Stimulated activated CD4-positive, alpha-beta T cell treated with anti-CD3 and anti-CD28 coated beads, Interleukin-2, amount 100 ng/mL, for 24 hours (primary cell): ENCODE data around the gene ODC1.

ENCODE experiments used
- DNase-seq, 2 donors: peaks; one replicate each; pipeline ENCODE4 v3.0.0-alpha.2; 2020

The ODC1 gene

DNA sequence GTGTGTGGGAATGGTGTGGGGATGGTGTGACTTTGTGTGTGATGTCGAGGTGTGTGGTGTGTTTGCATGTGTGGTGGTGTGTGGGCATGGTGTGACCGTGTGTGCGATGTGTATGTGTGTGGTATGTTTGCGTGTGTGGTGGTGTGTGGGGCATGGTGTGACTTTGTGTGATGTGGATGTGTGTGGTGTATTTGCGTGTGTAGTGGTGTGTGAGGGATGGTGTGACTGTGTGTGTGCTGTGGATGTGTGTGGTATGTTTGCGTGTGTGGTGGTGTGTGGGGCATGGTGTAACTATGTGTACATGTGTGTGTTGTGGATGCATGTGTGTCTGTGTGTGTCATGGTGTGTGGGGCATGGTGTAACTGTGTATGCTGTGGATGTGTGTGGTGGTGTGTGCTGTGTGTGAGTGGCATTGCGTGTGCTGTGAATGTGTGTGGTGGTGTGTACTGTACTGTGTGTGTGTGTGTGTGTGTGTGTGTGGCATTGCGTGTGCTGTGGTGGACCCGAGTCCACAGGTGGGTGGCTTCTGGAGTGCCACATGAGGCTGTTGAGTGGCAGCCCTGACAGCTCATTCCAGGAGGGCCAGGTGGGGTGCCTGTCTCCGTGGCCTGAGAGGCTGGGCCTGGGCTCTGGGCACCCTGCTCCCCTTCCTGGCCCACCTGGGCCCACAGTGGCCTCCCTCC, 14.7 kb downstream of the ODC1 start:
- no peak for DNase-seq

GRCh38 chr2:10432311-10433181, 15.6 kb downstream of the ODC1 start:
- DNase-seq = peak in 1 of 2 donors; percentile 45

DNA sequence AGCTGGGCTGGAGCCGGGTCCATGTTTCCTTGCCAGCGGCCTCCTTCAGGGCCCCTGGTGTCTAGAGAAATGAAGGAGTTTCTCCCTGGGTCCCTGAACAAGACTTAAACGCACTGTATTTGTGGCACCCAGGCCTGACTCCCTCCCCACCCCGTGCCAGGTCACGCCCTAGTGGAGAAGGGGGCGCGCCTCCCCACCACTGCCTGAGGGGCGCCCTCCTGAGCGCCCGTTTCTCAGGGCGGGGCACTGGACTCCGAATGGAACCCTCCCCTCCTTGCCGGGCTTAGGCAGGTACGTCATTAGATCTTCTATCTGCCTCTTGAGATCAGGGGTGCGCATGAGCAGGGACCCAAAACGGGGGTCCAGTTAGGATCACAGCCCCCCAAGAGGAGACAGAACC, 16.3 kb downstream of the ODC1 start:
- no peak for DNase-seq

DNA sequence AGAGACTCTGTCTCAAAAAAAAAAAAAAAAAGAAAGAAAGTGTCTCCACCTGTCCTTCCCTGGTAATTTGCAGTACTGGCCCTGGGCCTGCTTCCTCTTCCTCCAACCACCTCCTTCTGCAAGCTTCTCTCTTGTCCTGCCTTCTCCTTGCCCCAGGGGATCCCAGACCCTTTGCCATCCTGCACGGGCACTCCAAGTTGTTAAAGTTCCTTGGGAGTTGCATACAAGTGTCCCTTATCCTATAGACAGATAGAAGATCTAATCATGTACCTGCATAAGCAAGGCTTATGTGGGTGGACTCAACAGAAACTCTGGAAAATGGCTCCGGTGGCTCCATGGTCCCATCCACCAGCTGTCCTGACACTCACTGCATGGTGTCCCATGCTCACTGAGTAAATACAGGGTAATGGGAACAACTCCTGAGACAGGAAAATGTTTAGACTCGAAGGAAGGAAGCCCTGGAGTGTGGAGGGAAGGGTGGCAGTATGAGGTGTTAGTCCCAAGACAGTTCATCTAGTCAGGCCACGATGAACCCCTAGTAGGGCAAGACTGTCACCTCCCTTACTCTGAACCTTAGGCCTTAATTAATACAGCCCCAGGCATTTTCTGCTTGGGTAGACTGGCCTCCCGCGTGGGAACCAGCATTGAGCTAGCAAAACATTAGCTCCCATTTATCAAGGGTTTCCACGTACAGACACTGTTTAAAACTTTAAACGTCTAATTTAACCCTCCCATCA, 17.1 kb downstream of the ODC1 start:
- no peak for DNase-seq

- DNase-seq = no peak
Observed at GRCh38 chr2:10428924-10429323, 19.2 kb downstream of the ODC1 start.

GRCh38 chr2:10428355-10428754, 19.8 kb downstream of the ODC1 start:
- no peak for DNase-seq

GRCh38 chr2:10427618-10427949, 20.5 kb downstream of the ODC1 start:
- no peak for DNase-seq

DNA sequence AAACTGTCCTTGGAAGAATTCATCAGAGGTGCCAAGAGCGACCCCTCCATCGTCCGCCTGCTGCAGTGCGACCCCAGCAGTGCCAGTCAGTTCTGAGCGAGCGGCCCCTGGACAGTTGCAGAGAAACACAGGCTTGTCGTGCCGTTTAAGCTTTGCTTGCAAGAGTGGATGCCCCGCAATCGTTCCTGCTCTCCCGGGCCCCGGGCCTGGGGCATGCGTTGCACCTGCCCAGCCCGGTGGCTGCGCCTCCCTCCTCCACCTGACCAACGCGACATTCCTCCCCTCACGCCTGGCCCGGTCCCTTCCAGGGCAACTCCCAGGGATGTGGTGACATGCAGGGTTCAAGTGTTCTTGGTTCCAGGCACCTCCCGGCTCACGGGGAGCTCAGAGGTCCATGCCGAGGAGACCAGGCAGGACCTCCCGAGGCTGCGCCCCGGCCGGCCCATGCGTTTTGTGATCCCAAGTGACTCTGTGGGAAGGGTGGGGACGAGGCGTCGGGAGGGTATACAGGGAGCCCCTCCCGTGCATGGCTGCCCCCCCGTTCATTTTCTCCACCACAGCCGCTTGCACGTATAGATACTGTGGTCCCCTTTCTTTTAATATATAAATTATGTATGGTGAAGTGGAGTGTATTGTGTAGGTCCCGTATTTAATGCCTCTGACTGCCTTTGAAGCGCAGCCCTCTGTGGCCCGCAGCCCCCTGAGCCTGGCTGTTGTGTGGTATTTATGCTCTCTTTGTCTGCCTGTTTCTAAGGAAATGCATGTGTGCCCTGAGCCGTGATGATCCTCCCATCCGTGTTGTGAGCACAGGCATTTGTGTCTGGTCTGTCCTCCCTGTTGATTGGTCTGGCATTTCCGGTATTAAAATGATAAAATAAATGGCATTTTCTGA, 21.2 kb downstream of the ODC1 start:
- no peak for DNase-seq

- no peak for DNase-seq
Observed at GRCh38 chr2:10425699-10426098, 22.4 kb downstream of the ODC1 start.

- DNase-seq = no peak
Observed at GRCh38 chr2:10424916-10425505, 23.1 kb downstream of the ODC1 start.

- no peak for DNase-seq
Observed at GRCh38 chr2:10424051-10424450, 24.1 kb downstream of the ODC1 start.

- no peak for DNase-seq
Observed at GRCh38 chr2:10423400-10423774, 24.7 kb downstream of the ODC1 start.

DNA sequence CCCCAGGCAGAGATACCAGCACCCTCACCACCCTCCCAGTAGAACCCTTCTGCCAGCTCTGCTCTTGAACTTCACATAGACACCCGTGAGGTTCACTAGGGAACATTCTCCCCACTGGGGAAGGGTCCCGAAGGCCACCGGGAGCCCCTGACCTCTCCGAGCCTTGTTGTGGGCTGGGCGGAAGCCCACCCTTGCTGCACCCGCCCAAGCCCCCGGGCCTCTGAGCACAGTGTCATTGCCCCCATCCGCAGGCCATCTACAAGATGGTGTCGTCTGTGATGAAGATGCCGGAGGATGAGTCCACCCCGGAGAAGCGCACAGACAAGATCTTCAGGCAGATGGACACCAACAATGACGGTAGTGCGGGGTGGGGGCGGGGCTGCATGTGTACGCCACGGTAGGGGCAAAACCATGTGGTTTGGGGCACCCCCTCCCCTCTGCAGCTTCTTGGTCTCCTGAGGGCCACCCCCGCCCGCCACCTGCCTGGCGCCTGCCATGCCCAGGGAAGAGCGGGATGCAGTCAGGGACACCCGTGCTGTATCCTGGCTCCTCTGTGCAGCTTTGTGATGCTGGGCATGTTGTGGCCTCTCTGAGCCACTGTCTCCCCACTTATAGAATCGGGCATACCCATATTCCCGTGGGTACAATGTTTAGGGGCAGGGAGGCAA, 25.3 kb downstream of the ODC1 start:
- DNase-seq = no peak

DNA sequence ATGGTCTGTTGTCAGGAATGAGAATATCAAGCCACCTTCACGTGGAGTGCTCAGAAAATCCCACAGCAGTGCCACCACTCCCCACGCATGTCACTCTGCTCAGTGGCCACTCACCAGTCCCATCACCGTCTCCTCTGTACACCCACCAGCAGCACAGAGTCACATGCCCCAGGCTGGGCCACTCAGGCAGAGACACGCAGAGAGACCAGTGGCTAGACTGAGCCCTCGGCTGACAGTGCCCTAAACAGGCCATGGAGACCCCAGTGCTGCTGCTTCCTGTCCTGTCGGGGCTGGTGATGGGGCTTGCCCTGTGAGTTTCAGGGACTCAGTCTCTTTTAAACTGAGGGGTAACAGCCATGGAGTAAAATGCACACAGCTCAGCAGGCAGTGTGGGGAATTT, 25.9 kb downstream of the ODC1 start:
- DNase-seq = no peak

DNA sequence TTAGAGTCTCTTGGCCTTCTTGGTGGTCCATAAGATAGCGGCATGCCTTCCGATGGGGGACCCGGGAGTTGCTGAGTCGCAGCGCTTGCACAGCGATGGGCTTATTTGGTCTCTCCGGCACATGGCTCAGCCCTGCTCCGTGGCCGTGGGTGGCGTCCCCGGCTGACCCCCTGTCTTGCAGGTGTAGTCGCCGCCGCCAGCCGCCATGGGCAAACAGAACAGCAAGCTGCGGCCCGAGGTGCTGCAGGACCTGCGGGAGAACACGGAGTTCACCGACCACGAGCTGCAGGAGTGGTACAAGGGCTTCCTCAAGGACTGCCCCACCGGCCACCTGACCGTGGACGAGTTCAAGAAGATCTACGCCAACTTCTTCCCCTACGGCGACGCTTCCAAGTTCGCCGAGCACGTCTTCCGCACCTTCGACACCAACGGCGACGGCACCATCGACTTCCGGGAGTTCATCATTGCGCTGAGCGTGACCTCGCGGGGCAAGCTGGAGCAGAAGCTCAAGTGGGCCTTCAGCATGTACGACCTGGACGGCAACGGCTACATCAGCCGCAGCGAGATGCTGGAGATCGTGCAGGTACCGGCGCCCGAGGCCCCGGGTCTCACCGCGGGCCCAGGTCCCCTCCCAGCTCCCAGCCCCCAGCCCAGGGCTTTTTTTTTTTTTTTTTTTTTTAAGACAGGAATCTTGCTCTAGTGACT, 28.4 kb downstream of the ODC1 start:
- DNase-seq = no peak

DNA sequence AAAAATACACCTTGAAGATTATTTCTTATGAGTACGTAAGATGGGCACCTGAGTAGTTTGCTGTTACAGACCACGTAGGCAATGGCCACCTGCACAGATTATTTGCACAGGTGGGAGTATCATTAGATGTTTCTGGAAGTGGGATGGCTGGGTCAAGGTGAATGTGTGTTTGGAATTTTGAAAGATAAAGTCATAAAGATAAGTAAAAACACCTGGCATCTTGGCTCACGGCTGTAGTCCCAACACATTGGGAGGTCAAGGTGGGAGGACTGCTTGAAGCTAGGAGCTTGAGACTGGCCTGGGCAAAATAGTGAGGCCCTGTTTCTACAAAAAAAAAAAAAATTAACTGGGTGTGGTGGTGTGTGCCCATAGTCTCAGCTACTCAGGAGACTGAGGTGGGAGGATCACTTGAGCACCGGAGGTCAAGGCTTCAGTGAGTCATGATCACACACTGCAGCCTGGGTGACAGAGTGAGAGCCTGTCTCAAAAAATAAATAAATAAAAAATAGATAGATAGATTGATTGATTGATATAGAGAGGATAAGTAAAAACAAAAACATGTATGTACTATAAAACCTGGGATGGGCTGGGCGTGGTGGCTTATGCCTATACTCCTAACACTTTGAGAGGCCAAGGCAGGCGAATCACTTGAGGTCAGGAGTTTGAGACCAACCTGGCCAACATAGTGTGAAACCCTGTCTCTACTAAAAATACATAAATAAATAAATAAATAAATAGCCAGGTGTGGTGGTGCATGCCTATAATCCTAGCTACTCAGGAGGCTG, 30.4 kb downstream of the ODC1 start:
- DNase-seq = no peak

DNA sequence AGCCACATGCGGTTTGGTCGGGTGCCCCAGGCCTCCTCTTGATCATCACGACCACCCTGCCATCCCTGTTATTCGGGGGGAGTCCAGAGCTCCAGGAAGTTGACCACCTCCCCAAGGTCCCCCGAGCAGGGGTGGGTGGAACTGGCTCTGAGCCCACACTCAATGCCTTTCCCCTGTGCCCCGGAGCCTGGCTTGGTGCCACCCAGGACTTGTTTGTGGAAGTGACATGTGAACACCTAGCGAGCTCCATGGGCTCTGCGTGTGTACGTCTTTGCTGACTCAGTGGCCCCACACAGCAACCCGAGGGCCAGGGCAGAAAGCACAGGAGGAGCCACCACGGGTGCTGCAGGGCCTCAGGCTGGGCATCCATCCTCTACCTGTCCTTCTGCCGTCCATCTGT, 32.5 kb downstream of the ODC1 start:
- DNase-seq = no peak

GRCh38 chr2:10415048-10415447, 33.1 kb downstream of the ODC1 start:
- no peak for DNase-seq

DNA sequence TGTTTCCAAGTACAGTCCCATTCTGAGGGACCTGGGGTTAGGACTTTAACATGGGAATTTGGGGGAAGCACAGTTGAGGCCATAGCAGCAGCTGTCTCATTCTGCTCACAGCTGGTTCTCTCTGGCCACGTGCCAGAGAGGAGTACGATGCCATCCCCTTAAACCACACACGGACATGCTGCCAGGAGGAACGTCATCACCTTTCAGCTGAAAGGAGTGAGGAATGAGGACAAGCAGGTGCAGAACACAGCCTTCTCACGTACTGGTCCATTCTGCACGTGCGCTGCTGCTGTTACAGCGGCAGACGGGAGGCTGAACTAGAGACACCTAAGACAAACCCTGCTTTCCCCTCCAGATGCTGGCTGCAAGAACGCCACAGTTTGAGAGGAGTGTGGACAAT, 33.5 kb downstream of the ODC1 start:
- DNase-seq = no peak

GRCh38 chr2:10413991-10414451, 34.1 kb downstream of the ODC1 start:
- DNase-seq = no peak
